Heart left ventricle (tissue), 16 donors: ENCODE measurements around the gene FLT3LG. TPM values are rescaled to one million over a fixed set of nuclear protein-coding genes. Genes with fewer than 3 reads are reported as not detected.
A peak's percentile ranks its signal among the peaks of the same experiment; 100 is the strongest.

Source experiments
- ATAC-seq, 4 donors: fragments of 200-7000 bp; cut with Tn5 transposase; one replicate each; pipeline ENCODE4 v1.9.1; 2020 to 2022; ENCODE audit warnings: moderate library complexity in 4 of 4, mild to moderate bottlenecking in 3 of 4, moderate number of reproducible peaks in 1 of 4
- DNase-seq, 5 donors: peaks; one replicate each; pipeline ENCODE4 v3.0.0-alpha.2; 2020
- H3K27ac ChIP-seq, 12 donors: fragments of 200-600 bp; sonication (generic) in 4 of 12; one replicate each; pipeline versions ENCODE4 v1.5.0 to v1.8.0; 2016 to 2022; ENCODE audit warnings: mild to moderate bottlenecking in 2 of 12
- H3K27me3 ChIP-seq, 9 donors: fragments of 200-600 bp; sonication (generic) in 2 of 9; one replicate each; pipeline versions ENCODE4 v1.5.1 to v1.8.0; 2016 to 2022; ENCODE audit warnings: mild to moderate bottlenecking in 3 of 9
- H3K36me3 ChIP-seq, 9 donors: fragments of 200-600 bp; sonication (generic) in 2 of 9; one replicate each; pipeline versions ENCODE4 v1.5.0 to v1.8.0; 2018 to 2022; ENCODE audit warnings: mild to moderate bottlenecking in 2 of 9
- H3K4me1 ChIP-seq, 12 donors: fragments of 200-600 bp; sonication (generic) in 4 of 12; one replicate each; pipeline versions ENCODE4 v1.5.0 to v1.8.0; 2016 to 2022; ENCODE audit warnings: mild to moderate bottlenecking in 3 of 12
- H3K4me3 ChIP-seq, 12 donors: fragments of 200-600 bp; sonication (generic) in 4 of 12; one replicate each; pipeline versions ENCODE4 v1.5.0 to v1.8.0; 2017 to 2022; ENCODE audit warnings: mild to moderate bottlenecking in 9 of 12, moderate library complexity in 4 of 12
- H3K9me3 ChIP-seq, 12 donors: fragments of 200-600 bp; sonication (generic) in 4 of 12; one replicate each; pipeline versions ENCODE4 v1.5.0 to v1.8.0; 2016 to 2022; ENCODE audit warnings: mild to moderate bottlenecking in 1 of 12
- POLR2A ChIP-seq, 2 donors: fragments of 450-650 bp; IDR thresholded peaks; one replicate each; pipeline ENCODE4 v1.6.1; 2017; ENCODE audit warnings: antibody characterized with exemption in 2 of 2, mild to moderate bottlenecking in 2 of 2, moderate library complexity in 2 of 2
- WGBS, 4 donors: extraction: QIAGEN DNeasy Blood & Tissue Kit in 2 of 4; methylation state at CpG; one replicate each; pipeline versions ENCODE4 v1.1.5 to v1.1.7; 2013 to 2018; 5-methylcytosine and 5-hydroxymethylcytosine counted together
- intact Hi-C, 10 donors: fragments of 100-400 bp; cut with DNase I; formaldehyde crosslinking; loops; one replicate each; pipeline versions ENCODE4 v1.11.1 to v1.14.2; 2022
- polyA plus RNA-seq, 2 donors: library from polyadenylated mRNA; stranded (reverse); fragments of 200-250 nt; gene quantifications; one replicate each; pipeline ENCODE4 v1.2.3, GENCODE V29; 2013
- total RNA-seq, 9 donors: library from RNA; depleted of rRNA in 2 of 9; stranded (reverse); fragments of >200 nt in 2 of 9; fragmentation: NEBNext Ultra II Directional in 3 of 9; extraction: Animal tissue kit (Norgen Biotek cat#: 25700) in 3 of 9; gene quantifications; one replicate each; pipeline versions ENCODE4 v1.1.0 to v1.2.4, GENCODE V29; 2016 to 2023
- TF ChIP-seq, protein P1 (sequence below), 12 donors: fragments of 200-600 bp; sonication (generic) in 4 of 12; IDR thresholded peaks; one replicate each; pipeline versions ENCODE4 v1.5.0 to v1.8.0; 2018 to 2022; ENCODE audit warnings: antibody characterized with exemption in 12 of 12, mild to moderate bottlenecking in 5 of 12
- donor health status: ischemic (EF 13 %, LVEDD 7.1; RV severe dilation, severe dysfunction).
- donor health status: healthy with polysubstance abuse.
- donor health status: DM: no; HTN: yes; CAD: no.
- donor health status: DM: no; HTN: no; CAD: no.
- donor health status: ischemic (EF 25% LVEDD 6.9; RV normal size, moderate dysfunction).
- donor health status: ischemic (EF 25% LVEDD 5.7; RV mildly dilated, moderate dysfunction).
- donor health status: healthy.
- donor health status: DM: yes; HTN: yes; CAD: no.
- donor health status: ischemic (EF 35%, LVEDD 5.7; RV mildly dilated, moderate dysfunction).
- donor health status: nonischemic (EF 11% LVEDD 7.7; RV severe dilation, severe dysfunction).
- donor health status: DM: yes; HTN: yes; CAD: no.
- donor health status: PGD.
- donor health status: ischemic (EF 29% LVEDD 5.4; RV normal size, mild dysfunction).
- donor health status: nonischemic (EF 23%, LVEDD 6.1; RV moderate dilation, normal function).

Gene FLT3LG
- total and polyA plus RNA-seq, 11 donors = 1.7 to 13.4 (median 2.6) TPM

DNA sequence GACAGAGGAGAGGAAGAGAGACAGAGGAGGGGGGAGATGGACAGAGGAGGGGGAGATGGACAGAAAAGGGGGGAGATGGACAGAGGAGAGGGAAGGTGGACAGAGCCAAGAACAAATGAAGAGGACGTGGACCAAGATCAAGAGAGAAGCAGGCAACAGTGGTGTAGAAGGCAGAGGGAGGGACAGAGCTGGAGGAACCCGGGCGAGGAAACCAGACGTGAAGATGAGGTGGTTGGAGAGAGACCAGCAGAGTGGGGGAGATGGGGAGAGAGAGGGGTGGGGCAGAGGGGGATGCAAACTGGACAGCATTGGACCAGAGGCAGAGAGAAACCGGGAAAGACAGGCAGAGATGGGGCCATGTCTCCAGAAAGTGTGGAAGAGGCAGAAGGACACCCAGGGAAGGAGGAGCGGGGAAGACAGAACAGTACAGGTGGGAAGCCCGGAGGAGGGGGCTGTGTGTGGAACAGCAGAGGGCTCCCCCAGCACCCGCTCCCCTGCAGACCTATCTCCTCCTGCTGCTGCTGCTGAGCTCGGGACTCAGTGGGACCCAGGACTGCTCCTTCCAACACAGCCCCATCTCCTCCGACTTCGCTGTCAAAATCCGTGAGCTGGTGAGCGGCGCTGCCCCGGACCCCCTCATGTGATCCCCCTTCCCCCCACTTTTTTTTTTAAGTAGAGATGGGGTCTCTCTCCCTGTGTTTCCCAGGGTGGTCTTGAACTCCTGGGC is 1.3 kb downstream of the FLT3LG start:
- TF ChIP-seq, protein P1, sequence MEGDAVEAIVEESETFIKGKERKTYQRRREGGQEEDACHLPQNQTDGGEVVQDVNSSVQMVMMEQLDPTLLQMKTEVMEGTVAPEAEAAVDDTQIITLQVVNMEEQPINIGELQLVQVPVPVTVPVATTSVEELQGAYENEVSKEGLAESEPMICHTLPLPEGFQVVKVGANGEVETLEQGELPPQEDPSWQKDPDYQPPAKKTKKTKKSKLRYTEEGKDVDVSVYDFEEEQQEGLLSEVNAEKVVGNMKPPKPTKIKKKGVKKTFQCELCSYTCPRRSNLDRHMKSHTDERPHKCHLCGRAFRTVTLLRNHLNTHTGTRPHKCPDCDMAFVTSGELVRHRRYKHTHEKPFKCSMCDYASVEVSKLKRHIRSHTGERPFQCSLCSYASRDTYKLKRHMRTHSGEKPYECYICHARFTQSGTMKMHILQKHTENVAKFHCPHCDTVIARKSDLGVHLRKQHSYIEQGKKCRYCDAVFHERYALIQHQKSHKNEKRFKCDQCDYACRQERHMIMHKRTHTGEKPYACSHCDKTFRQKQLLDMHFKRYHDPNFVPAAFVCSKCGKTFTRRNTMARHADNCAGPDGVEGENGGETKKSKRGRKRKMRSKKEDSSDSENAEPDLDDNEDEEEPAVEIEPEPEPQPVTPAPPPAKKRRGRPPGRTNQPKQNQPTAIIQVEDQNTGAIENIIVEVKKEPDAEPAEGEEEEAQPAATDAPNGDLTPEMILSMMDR (IDR thresholded peaks at IDR 0.05) = no peak
- no peak for TF ChIP-seq POLR2A (IDR thresholded peaks at IDR 0.05)
- Histone ChIP-seq H3K4me1 (peaks cover 0 to 44% (median 6%) of the 10 kb centered on the region in 12 donors), H3K9me3 (no peaks in the 10 kb centered on the region), H3K27me3 (peaks cover 0 to 6% (median 0%) of the 10 kb centered on the region in 9 donors), H3K4me3 (peak overlapping the region in 2 of 12 donors; percentile 69 to 93), H3K27ac (peak overlapping the region in 5 of 12 donors; percentile 89 to 93 (median 90)), H3K36me3 (peaks cover 0 to 19% (median 0%) of the 10 kb centered on the region in 9 donors)
- intact Hi-C loops = no loop called here
- WGBS, 4 donors = 69 to 75% (median 72%) methylated on average over 15 of the region's 15 CpGs
- DNase-seq (peak in 1 of 5 donors; percentile 18), ATAC-seq (no peak)

DNA sequence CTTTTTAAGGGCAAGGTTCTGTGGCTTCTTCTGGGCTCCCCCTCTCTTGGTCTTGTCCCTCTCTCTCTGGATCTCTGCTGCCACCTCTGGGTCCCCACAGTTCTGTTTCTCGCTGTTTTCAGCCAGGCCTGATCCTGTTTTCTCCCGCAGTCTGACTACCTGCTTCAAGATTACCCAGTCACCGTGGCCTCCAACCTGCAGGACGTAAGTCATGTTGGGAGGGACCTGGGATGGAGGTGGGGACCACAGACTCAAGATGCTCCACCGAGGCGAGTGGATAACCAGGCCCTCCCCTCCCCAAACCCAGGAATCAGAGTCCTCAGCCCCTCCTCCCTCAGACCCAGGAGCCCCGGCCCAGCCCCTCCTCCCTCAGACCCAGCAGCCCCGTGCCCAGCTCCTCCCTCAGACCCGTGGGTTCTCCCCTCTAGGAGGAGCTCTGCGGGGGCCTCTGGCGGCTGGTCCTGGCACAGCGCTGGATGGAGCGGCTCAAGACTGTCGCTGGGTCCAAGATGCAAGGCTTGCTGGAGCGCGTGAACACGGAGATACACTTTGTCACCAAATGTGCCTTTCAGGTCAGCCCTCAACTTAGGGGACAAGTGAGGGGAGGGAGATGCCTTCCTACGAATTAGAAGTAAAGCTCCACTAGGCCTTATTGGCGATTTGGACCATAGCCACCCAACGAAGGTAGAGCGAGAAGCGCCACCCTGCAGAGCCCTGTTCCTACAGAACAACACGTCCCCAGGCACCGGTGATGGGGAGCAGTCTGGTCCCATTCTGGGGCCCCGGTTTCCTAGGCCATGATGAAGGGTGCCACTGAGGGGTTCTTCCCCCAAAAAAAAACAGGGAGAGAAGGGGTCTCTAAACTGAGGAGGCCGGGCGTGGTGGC is 2.2 kb downstream of the FLT3LG start:
- peak in 2 of 5 donors; percentile 46 to 80 for DNase-seq
- Histone ChIP-seq H3K4me1 (peaks cover 0 to 38% (median 6%) of the 10 kb centered on the region in 12 donors), H3K4me3 (peak overlapping the region in 2 of 12 donors; percentile 69 to 93), H3K36me3 (peaks cover 0 to 19% (median 0%) of the 10 kb centered on the region in 9 donors), H3K27me3 (peaks cover 0 to 6% (median 0%) of the 10 kb centered on the region in 9 donors), H3K27ac (peak overlapping the region in 2 of 12 donors; percentile 89 to 91), H3K9me3 (no peaks in the 10 kb centered on the region)
- no peak for TF ChIP-seq POLR2A (IDR thresholded peaks at IDR 0.05)
- TF ChIP-seq, protein P1 (IDR thresholded peaks at IDR 0.05) = peak in 8 of 12 donors; percentile 14 to 42 (median 30)
- intact Hi-C loops = loop anchor here in 1 of 10 donors (2.0 kb wide), 1 partner anchor 19 kb away; no protein-coding TSS in a partner anchor
- ATAC-seq = peak in 1 of 4 donors; percentile 25
- WGBS, 4 donors = 49 to 63% (median 59%) methylated on average over 27 of the region's 27 CpGs

DNA sequence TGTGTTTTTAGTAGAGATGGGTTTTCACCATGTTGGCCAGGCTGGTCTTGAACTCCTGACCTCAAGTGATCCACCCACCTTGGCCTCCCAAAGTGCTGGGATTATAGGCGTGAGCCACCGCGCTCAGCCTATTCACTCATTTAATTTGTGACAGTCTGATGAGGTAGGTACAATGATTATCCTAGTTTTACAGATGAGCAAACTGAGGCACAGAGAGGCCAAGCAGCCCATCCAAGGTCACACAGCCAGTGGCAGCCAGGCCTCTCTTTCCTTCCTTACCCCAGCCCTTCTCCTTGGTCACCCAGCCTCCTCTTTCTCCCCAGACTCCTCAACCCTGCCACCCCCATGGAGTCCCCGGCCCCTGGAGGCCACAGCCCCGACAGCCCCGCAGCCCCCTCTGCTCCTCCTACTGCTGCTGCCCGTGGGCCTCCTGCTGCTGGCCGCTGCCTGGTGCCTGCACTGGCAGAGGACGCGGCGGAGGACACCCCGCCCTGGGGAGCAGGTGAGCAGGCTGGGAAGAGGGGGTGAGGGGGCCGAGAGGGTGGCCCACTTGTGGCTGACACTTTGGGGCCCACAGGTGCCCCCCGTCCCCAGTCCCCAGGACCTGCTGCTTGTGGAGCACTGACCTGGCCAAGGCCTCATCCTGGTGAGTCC is 6.1 kb downstream of the FLT3LG start:
- H3K9me3 ChIP-seq = no peaks in the 10 kb centered on the region
- intact Hi-C loops = no loop called here
- peaks cover 0 to 36% (median 4%) of the 10 kb centered on the region in 9 donors for H3K36me3 ChIP-seq
- DNase-seq (no peak), ATAC-seq (no peak)
- TF ChIP-seq, protein P1 (IDR thresholded peaks at IDR 0.05) = no peak
- TF ChIP-seq POLR2A (IDR thresholded peaks at IDR 0.05) = no peak
- peaks cover 0 to 21% (median 1%) of the 10 kb centered on the region in 12 donors for H3K4me1 ChIP-seq
- H3K4me3 ChIP-seq = no peak overlapping the region
- no peaks in the 10 kb centered on the region for H3K27me3 ChIP-seq
- no peak overlapping the region for H3K27ac ChIP-seq
- WGBS, 4 donors = 86 to 99% (median 95%) methylated on average over 14 of the region's 14 CpGs
